NCI-H524 (cell line): ENCODE data around the gene PLK5.

ENCODE experiments used
- DNase-seq, 2 experiments: peaks; one replicate each; lab custom pipeline; 2025; lab: John Stamatoyannopoulos, UW

PLK5 gene

GRCh38 chr19:1577090-1577928 lies 53.4 kb downstream of the PLK5 start:
- no peak for DNase-seq

GRCh38 chr19:1577929-1578618 lies 54.2 kb downstream of the PLK5 start:
- no peak for DNase-seq

- DNase-seq = no peak
These were observed 55.3 kb downstream of the PLK5 start for GRCh38 chr19:1579222-1579621.

GRCh38 chr19:1580382-1580781 lies 56.5 kb downstream of the PLK5 start:
- DNase-seq = no peak

- DNase-seq = no peak
These were observed 57.1 kb downstream of the PLK5 start for GRCh38 chr19:1580957-1581356.

- no peak for DNase-seq
These were observed 58.3 kb downstream of the PLK5 start for GRCh38 chr19:1582201-1582600.

GRCh38 chr19:1584500-1585242 lies 60.8 kb downstream of the PLK5 start:
- no peak for DNase-seq

- DNase-seq = no peak
These were observed 61.3 kb downstream of the PLK5 start for GRCh38 chr19:1585243-1585580.
